ENCODE measurements around the gene NACC2.
"Not testable (repeated sequence)": the region's sequence is repeated elsewhere in the genome, so short reads cannot be mapped to it uniquely, and the experiment has no call there.

NACC2 gene

GRCh38 chr9:136079211-136079915 lies 15.7 kb downstream of the NACC2 start:
- DNase-seq, result no peak

GRCh38 chr9:136078498-136079011 lies 16.5 kb downstream of the NACC2 start:
- no peak for DNase-seq

- DNase-seq, result no peak
These were observed 17.1 kb downstream of the NACC2 start for GRCh38 chr9:136078024-136078423.

- DNase-seq, result no peak
These were observed 17.6 kb downstream of the NACC2 start for GRCh38 chr9:136077491-136077890.

GRCh38 chr9:136075881-136076678 lies 19.0 kb downstream of the NACC2 start:
- DNase-seq, result no peak

GRCh38 chr9:136075134-136075841 lies 19.8 kb downstream of the NACC2 start:
- DNase-seq, result no peak

GRCh38 chr9:136074706-136075105 lies 20.4 kb downstream of the NACC2 start:
- DNase-seq, result no peak

- DNase-seq, result no peak
These were observed 32.2 kb downstream of the NACC2 start for GRCh38 chr9:136062657-136063439.

GRCh38 chr9:136061916-136062315 lies 33.2 kb downstream of the NACC2 start:
- DNase-seq, result not testable (repeated sequence)

GRCh38 chr9:136061405-136061804 lies 33.7 kb downstream of the NACC2 start:
- DNase-seq, result no peak

- DNase-seq, result no peak
These were observed 34.3 kb downstream of the NACC2 start for GRCh38 chr9:136060671-136061371.

GRCh38 chr9:136059851-136060670 lies 35.0 kb downstream of the NACC2 start:
- DNase-seq, result no peak

GRCh38 chr9:136059321-136059791 lies 35.7 kb downstream of the NACC2 start:
- no peak for DNase-seq

GRCh38 chr9:136058801-136059302 lies 36.2 kb downstream of the NACC2 start:
- DNase-seq, result no peak

- DNase-seq, result no peak
These were observed 37.0 kb downstream of the NACC2 start for GRCh38 chr9:136058084-136058483.

- no peak for DNase-seq
These were observed 37.6 kb downstream of the NACC2 start for GRCh38 chr9:136057236-136058081.

GRCh38 chr9:136056546-136057235 lies 38.4 kb downstream of the NACC2 start:
- no peak for DNase-seq

- DNase-seq, result no peak
These were observed 39.2 kb downstream of the NACC2 start for GRCh38 chr9:136055715-136056545.
